AG04450 (cell line): ENCODE data around the gene SLC9A1. TPM values are rescaled to one million over a fixed set of nuclear protein-coding genes. Genes with fewer than 3 reads are reported as not detected.

Experiments used
- CTCF ChIA-PET: fragments of 300-600, 350-600 bp; formaldehyde crosslinking; extraction: SDS; loops from one replicate; lab custom pipeline; 2022; ENCODE audit warnings: antibody characterized with exemption, inconsistent platforms; lab: Charles Lee
- POLR2A ChIA-PET: fragments of 350-600 bp; formaldehyde crosslinking; extraction: SDS; loops from one replicate; lab custom pipeline; 2021; ENCODE audit warnings: antibody characterized with exemption, inconsistent platforms; lab: Yijun Ruan, JAX
- DNase-seq: peaks from one replicate; pipeline ENCODE4 v3.0.0-alpha.2; 2011; ENCODE audit warnings: low read depth, low spot score
- H3K27ac ChIP-seq: one replicate; pipeline ENCODE4 v1.5.1; 2012; ENCODE audit warnings: low read depth, low read length, control low read depth
- H3K27me3 ChIP-seq: one replicate; pipeline ENCODE4 v1.6.0; 2012; ENCODE audit warnings: low read length; ENCODE audit not compliant: control insufficient read depth, insufficient read depth
- H3K4me3 ChIP-seq: 2 replicates; pipeline ENCODE4 v1.5.1; 2011; ENCODE audit warnings: mild to moderate bottlenecking, low read depth, low read length, control low read depth
- H3K9me3 ChIP-seq: 2 replicates; pipeline ENCODE4 v1.5.1; 2012; ENCODE audit warnings: low read length; ENCODE audit not compliant: control insufficient read depth, insufficient read depth
- CTCF ChIP-seq: IDR thresholded peaks from 2 replicates; pipeline ENCODE4 v1.5.1; 2011; ENCODE audit warnings: low read depth, low read length, control low read depth, inconsistent platforms
- polyA plus RNA-seq: library from polyadenylated mRNA; depleted of rRNA; stranded (reverse); fragments of >200 nt; gene quantifications from 2 replicates; pipeline ENCODE4 v1.2.3, GENCODE V29; 2011

The SLC9A1 gene
- polyA plus RNA-seq, 1 experiment, result 10.8 TPM

- no peak for TF ChIP-seq CTCF
- no peak overlapping the region for H3K4me3 ChIP-seq
- H3K27ac ChIP-seq, result no peak overlapping the region
- H3K9me3 ChIP-seq, result peaks cover 4% of the 10 kb centered on the region
- POLR2A ChIA-PET, result interaction anchor here (0.5 kb wide), 1 partner anchor 110 kb away, joined by 4 read pairs; no protein-coding TSS in a partner anchor
- CTCF ChIA-PET, result interaction anchor here (0.5 to 0.6 kb wide), 2 partner anchors 9 to 96 kb away, joined by 4 read pairs; no protein-coding TSS in a partner anchor
- DNase-seq, result no peak
- H3K27me3 ChIP-seq, result peaks cover 15% of the 10 kb centered on the region
Measured at GRCh38 chr1:27087371-27088220, 67.3 kb downstream of the SLC9A1 start.

DNA sequence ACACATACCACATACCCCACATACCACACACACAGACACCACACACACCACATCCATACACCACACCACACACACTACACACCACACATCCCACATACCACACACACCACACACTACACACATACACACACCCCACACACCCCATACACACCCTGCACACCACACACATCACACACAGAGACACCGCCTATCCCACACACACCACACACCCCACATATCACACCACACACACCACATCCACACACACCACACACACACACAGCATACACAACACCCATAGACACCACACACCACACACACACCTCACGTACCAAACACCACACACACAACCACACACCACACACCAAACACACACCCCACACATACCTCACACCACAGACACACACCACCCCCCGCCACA, 68.3 kb downstream of the SLC9A1 start:
- H3K9me3 ChIP-seq, result peaks cover 4% of the 10 kb centered on the region
- ChIA-PET POLR2A (interaction anchor here (0.5 kb wide), 1 partner anchor 109 kb away, joined by 4 read pairs; no protein-coding TSS in a partner anchor), CTCF (no interaction called here)
- TF ChIP-seq CTCF, result no peak
- peaks cover 15% of the 10 kb centered on the region for H3K27me3 ChIP-seq
- H3K27ac ChIP-seq, result no peak overlapping the region
- no peak overlapping the region for H3K4me3 ChIP-seq
- DNase-seq, result no peak

DNA sequence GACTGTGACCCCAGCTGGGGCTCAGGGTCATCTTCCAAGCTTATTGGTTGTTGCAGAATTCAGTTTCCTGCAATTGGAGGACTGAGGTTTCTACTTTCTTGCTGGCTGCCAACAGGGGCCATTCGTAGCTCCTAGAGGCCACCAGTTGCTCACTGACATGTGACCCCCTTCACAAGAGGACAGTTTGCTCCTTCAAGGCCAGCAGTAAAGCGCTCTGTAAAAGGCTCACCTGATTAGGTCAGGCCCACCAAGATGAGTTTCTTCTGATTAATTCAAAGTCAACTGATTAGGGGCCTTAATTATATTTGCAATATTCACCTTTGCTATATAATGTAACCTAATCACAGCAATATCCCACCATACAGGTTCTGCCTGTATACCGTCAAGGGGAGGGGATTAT, 68.9 kb downstream of the SLC9A1 start:
- TF ChIP-seq CTCF, result no peak
- peaks cover 4% of the 10 kb centered on the region for H3K9me3 ChIP-seq
- H3K4me3 ChIP-seq, result no peak overlapping the region
- ChIA-PET POLR2A (no interaction called here), CTCF (no interaction called here)
- H3K27me3 ChIP-seq, result peaks cover 15% of the 10 kb centered on the region
- no peak for DNase-seq
- H3K27ac ChIP-seq, result no peak overlapping the region

DNA sequence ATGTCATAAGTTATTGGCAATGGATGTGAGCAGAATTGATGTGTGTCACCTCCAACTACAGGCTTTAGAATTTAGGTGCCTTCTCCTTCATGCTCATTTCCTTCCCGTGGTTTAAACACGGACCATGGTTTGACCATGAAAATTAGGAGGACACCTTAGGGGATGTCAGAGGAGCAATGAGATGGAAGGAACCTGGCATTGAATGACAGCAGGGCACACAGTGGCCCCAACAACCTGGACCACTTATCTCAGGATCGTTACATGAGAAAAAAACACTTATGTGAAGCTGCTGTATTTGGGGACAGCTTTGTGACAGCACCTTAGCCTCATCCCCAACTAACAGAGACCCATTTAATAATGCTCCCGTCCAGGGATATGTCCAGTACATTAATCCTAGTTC, 70.8 kb downstream of the SLC9A1 start:
- ChIA-PET CTCF (interaction anchor here (0.9 kb wide), 1 partner anchor 39 kb away, joined by 3 read pairs; no protein-coding TSS in a partner anchor), POLR2A (no interaction called here)
- H3K27ac ChIP-seq, result no peak overlapping the region
- DNase-seq, result no peak
- no peak overlapping the region for H3K4me3 ChIP-seq
- TF ChIP-seq CTCF, result no peak
- peaks cover 14% of the 10 kb centered on the region for H3K27me3 ChIP-seq
- peaks cover 4% of the 10 kb centered on the region for H3K9me3 ChIP-seq

GRCh38 chr1:27077968-27078367, 77.0 kb downstream of the SLC9A1 start:
- DNase-seq, result no peak
- CTCF ChIA-PET, result interaction anchor here (0.7 to 2.2 kb wide), 2 partner anchors 19 to 34 kb away, joined by 3 to 7 read pairs; no protein-coding TSS in a partner anchor
- H3K27me3 ChIP-seq, result peaks cover 6% of the 10 kb centered on the region
- H3K9me3 ChIP-seq, result no peaks in the 10 kb centered on the region
- no peak for TF ChIP-seq CTCF
- no peak overlapping the region for H3K4me3 ChIP-seq
- no peak overlapping the region for H3K27ac ChIP-seq
- POLR2A ChIA-PET, result interaction anchor here (0.6 kb wide), 1 partner anchor 766 kb away, joined by 4 read pairs; no protein-coding TSS in a partner anchor
